Peyer's patch (tissue), 4 donors: ENCODE results near the gene IFT43.

Source experiments
- POLR2A ChIP-seq, 2 donors: fragments of 450-650 bp; IDR thresholded peaks; one replicate each; pipeline ENCODE4 v1.5.1; 2017; ENCODE audit warnings: antibody characterized with exemption in 2 of 2, mild to moderate bottlenecking in 2 of 2, moderate library complexity in 2 of 2
- TF ChIP-seq, protein P1 (sequence below), 6 experiments: fragments of 450-650 bp in 4 of 6; fragments of 200-600 bp in 2 of 6; sonication (generic) in 1 of 6; IDR thresholded peaks; one replicate each; pipeline ENCODE4 v1.5.1; 2017 to 2019; ENCODE audit warnings: antibody characterized with exemption in 6 of 6, mild to moderate bottlenecking in 3 of 6, moderate library complexity in 1 of 6

GRCh38 chr14:76063327-76063726 lies 77.8 kb downstream of the IFT43 start:
- TF ChIP-seq, protein P1, sequence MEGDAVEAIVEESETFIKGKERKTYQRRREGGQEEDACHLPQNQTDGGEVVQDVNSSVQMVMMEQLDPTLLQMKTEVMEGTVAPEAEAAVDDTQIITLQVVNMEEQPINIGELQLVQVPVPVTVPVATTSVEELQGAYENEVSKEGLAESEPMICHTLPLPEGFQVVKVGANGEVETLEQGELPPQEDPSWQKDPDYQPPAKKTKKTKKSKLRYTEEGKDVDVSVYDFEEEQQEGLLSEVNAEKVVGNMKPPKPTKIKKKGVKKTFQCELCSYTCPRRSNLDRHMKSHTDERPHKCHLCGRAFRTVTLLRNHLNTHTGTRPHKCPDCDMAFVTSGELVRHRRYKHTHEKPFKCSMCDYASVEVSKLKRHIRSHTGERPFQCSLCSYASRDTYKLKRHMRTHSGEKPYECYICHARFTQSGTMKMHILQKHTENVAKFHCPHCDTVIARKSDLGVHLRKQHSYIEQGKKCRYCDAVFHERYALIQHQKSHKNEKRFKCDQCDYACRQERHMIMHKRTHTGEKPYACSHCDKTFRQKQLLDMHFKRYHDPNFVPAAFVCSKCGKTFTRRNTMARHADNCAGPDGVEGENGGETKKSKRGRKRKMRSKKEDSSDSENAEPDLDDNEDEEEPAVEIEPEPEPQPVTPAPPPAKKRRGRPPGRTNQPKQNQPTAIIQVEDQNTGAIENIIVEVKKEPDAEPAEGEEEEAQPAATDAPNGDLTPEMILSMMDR (IDR thresholded peaks at IDR 0.05), result no peak
- no peak for TF ChIP-seq POLR2A (IDR thresholded peaks at IDR 0.05)
